NCI-H2171 treated with DMSO at 0.1 percent for 48 hours (cell line): ENCODE results near the gene GATC.
A peak's percentile ranks its signal among the peaks of the same experiment; 100 is the strongest.

Experiments used
- DNase-seq: peaks from one replicate; lab custom pipeline; 2025; lab: John Stamatoyannopoulos, UW

GATC gene, protein sequence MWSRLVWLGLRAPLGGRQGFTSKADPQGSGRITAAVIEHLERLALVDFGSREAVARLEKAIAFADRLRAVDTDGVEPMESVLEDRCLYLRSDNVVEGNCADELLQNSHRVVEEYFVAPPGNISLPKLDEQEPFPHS

DNA sequence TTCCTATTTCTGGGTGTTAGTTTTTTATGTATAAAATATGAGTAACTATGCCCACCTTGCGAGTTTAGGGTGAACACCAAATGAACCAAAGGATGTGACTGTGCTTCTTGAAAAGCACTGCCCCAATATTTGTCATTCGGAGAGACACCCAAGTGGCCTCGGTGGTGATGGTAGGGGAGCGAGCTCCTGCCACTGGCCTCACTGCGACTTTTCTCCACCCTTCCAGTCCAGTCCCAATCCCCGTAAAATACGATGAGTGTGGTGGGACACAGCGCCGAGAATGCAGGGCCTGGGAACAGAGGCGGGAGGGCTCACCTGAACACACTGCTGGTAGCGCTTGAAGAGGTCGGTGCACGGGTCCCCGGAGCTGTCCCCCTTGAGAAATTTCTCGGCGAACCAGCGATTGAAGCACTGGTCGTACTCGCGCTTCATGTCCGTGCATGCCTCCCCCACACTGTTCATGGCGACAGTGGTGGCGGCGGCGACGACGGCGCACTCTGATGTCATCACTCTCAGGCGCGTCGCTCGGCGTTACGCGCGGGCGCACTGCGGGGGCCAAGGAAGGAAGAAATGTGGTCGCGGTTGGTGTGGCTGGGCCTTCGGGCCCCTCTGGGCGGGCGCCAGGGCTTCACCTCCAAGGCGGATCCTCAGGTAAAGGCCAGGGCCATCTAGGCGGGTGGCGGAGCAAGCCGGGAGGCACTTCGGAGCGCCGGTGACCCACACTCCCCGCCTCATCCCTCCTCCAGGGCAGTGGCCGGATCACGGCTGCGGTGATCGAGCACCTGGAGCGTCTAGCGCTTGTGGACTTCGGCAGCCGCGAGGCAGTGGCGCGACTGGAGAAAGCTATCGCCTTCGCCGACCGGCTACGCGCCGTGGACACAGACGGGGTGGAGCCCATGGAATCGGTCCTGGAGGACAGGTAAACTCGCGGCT is at the start of gene GATC, which contains the start of gene TRIAP1:
Gene GATC, plus strand, starts transcription at position 534 of the 933 bp plus-strand sequence. Its CDS starts 37 bp downstream, at position 571.
Gene TRIAP1, minus strand, starts transcription at position 474 of the 933 bp plus-strand sequence. Its CDS starts 12 bp downstream, at position 462.
- DNase-seq, result peak; percentile 82

DNA sequence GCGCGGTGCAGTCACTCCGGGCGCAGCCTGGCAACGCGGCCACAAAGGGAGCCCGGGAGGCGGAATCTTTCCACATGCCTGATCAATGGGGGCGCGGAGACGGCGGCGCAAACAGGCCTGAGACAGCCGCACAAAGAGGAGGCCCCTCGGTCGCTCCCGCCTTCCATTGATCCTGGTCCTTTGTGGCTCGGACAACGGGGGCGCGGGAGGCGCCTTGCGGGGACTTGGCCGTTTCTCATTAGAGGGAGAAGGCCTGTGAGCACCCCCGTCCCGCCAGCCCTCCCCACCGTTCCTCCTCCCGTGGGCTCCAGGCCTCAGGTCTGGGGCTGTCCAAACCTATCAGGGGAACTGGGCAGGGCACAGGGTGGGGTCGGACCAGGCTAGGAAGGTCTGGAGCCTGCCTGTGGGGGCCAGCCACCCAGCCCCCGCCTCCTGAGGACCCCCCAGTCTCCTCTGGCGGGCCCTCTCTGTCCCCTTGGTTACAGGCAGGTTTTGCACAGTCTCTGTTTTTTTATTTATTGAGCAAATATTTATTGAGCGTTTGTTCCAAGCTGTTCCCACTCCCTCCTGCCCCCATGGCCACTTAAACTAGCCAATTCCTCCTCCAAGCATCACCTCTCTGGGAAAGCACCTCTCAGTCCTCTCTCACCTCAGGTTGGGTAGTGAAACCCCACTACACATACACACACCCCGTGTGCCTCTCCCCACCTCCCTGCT is 48.3 kb upstream of the GATC start:
- DNase-seq, result no peak

DNA sequence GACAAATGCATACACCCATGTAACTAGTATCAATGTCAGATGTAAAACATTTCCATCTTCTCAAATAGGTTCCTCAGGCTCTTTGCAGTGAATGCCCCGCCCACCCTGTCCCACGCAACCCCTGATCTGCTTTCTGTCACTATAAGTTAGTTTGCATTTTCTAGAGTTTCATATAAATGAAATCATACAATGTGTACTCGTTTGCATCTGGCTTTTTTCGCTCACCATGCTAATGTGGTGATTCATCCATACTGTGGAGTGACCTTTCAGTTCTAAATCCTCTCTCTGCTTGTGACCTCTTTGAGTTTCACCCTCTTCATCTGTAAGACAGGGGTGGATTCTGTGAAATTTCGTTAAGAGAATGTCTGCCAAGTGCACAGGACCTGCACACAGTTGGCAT is 46.7 kb upstream of the GATC start:
- no peak for DNase-seq

DNA sequence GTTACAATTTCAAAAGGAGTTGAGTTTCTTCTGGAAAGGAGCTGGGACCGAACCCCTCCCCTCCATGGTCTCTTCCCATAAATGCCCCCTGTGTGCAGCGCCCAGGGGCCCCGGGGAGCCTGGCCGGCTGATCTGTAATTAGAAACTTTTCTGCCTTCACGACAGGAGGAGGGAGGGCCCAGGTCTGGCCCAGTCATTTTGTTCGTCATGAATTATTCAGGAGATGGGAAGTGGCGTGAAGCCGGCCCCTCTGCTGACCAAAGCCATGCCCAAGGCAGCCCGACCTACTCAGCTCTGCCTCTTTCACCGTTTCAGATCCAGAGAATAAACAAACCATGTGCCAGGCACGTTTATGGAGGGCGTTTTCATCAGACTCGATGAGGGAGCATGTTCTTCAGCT is 44.0 kb upstream of the GATC start:
- DNase-seq, result no peak

DNA sequence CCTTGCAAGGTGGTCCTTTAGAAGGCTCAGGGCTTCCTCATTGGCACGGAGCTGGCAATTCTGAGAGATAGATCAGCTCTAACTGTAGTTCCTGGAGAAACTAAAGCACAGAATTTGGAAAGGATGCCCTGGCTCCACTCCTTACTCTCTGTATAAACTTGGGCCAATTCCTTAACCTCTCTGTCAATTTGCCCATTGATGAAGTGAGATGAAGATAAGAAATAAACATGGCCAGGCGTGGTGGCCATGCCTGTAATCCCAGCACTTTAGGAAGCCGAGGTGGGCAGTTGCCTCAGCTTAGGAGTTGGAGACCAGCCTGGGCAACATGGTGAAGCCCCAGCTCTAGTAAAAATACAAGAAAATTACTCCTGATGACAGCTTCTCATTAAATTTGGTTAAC is 42.4 kb upstream of the GATC start:
- DNase-seq, result no peak

DNA sequence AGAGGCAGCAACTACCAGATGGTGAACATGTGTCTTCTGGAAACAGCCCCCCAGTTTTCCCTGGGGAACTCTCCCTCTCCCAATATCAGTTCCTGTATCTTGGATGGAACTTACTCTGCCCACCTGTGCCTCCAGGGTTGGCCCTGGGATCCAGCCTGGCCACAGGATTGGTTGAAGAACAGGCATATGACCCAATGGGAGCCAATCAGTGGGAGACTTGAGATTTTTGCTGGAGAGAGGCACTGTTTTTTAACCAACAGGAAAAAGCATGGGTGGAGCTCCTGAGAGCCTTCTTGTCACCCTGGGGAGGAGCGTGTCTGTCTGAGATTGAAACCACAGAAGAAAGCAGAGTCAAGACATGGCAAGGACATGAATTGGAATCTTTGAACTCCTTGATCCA is 42.0 kb upstream of the GATC start:
- DNase-seq, result peak; percentile 93

DNA sequence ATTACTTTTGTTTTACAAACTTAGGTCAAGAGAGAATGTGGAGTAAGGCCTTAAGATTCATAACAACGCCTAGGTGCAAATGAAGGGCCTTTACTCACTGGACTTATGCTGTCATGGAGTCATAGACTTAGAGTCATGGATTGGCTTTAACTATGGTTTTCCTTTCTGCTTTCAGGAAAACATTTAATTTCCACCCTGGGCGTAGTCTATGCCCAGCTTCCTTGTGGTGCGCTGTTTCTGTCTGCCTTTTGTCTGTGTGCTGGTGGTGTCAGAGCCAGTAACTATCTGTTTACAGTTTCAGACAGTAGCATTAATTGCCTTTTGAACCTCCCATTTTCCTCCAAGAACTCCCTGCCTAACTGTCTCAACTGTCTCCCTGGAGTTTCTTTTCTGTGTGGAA is 40.2 kb upstream of the GATC start:
- no peak for DNase-seq

DNA sequence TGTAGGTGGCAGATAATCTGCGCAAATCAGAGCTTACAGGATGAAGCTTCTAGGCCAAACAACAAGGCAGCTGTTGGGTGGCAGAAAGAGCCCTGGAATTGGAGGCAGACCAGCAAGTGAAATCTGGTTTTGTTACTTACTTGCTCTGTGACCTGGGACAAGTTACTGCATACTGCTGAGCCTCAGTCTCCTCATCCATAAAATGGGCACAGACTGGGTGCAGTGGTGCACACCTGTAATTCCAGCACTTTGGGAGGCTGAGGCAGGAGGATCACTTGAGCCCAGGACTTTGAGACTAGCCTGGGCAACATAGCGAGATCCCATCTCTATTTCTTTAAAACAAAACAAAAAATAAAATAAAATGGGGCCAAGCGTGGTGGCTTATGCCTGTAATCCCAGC is 39.7 kb upstream of the GATC start:
- no peak for DNase-seq

DNA sequence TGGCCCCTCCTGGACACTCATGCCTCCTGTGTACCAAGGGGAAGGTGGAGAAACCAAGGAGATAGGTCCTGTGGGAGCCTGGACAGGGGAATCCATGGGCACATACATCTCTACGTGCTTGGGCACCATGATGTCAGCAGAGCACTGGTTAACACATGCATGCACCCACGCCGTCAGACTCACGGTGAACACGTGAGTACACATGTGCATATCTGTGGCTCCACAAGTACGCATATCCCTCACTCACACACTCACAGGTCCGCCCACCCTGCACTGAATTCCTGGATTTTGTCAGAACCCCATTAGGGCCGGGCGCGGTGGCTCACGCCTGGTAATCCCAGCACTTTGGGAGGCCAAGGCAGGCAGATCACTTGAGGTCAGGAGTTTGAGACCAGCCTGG is 37.5 kb upstream of the GATC start:
- no peak for DNase-seq

DNA sequence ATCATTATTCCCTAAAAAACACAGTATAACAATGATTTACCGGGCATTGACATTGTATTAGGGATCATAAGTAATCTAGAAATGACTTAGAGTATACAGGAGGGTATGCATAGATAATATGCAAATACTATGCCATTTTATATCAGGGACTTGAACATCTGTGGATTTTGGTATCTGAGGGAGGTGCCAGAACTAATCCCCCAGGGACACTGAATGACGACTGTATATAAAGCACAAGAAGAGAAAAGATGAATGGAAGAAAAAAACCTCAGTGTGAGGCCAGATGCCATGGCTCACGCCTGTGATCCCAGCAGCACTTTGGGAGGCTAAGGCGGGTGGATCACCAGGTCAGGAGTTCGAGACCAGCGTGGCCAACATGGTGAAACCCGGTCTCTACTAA is 33.8 kb upstream of the GATC start:
- DNase-seq, result peak; percentile 76

DNA sequence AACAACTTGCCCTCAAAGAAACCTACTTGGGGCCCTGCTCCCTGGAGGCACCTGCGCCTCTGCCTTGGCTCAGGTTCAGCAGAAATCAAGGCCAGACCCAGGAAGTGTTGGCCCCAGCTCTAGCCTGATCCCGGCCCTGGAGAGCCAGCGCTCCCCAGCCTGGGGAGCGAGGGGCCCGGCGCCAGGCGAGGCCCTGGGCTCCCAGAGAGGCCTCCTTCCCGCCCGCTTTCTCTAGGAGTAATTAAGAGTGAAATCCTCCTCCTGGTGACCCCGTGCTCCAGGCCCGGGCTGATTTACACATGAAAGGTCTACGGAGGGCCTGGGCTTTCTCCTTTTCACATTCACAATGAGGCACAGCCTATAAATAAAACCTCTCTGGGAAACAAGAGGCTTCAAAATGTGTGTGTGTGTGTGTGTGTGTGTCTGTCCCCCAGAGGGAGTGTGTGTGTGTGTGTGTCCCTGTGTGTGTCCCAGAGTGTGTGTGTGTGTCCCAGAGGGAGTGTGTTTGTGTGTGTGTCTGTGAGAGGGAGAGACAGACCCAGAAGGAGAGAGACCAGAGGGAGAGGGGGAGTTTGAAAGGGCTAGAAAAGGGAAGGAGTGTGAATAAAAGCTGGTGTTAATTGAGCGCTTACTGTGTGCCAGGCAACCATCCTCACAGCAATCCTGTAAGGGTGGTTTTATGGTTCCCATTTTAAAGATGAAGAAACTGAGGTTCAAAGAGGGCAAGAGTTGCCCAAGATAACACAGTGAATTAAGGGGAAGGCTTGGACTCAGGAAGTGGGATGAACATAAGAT is 32.1 kb upstream of the GATC start:
- no peak for DNase-seq

DNA sequence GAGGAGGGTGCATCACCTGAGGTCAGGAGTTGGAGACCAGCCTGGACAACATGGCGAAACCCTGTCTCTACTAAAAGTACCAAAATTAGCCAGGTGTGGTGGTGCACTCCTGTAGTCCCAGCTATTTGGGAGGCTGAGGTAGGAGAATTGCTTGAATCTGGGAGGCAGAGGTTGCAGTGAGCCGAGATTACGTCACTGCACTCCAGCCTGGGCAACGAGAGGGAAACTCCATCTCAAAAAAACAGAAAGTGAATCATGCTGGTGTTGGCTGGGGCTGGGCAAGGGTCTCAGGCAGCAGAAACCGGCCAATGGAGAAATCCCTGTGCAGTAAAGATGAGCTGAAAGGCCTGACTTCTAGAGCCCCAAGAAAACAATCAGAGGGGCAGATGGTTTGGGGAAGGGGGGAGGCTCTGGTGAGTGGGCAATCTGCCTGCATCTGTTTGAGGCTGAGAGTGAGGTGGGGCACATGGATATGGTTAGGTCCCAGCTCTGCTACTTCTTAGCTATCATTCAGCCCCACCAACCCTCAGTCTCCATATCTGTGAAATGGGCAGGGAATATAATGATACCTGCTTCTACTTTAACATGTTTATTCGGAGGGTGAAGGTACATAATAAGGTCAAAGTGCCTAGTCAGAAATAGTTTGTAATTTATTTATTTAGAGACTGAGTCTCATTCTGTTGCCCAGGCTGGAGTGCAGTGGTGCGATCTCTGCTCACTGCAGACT is 29.6 kb upstream of the GATC start:
- peak; percentile 66 for DNase-seq

DNA sequence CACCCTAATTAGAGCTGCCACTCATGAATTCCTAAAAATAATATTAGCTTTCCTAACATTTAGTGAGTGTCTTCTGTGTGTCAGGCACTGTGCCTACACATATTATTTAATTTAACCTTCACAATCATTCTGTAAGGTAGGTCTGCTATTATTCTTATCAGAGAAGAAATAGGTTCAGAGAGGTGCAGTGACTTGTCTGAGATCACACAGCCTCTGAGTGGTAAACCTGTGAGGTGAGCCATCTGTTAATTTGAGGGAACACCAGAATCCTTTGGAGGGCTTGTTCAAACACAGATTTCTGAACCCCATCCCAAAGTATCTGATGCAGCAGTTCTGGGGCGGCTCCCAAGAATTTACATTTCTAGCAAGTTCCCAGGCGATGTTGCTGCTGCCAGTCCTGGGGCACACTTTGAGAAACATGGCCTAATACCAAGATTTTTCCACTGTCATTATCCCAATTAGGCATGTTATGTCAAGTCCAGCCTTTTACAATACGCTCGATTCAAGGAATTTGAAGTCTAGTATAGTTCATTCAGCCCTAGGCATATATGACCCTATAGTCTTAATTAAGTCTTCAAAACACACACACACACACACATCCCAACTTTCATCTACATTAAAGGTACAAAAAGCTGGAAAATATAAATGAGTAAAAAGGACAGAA is 28.2 kb upstream of the GATC start:
- DNase-seq, result no peak

DNA sequence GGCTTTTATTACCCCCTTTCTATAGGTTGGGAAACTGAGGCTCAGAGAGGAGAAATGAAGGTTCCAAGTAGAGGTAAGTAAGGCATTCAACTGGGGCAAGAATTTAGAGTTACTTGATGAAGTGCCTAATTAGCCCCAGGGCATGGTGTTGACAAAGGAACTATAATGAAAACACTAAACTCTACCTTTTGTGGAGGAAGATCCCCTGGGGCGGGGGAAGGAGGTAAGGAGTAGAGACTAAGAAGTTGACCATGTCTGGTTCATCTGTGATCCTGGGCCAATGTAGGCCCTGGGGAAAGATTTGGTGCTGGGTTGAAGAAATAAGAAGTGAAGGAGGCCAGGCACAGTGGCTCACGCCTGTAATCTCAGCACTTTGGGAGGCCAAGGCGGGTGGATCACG is 24.5 kb upstream of the GATC start:
- no peak for DNase-seq

DNA sequence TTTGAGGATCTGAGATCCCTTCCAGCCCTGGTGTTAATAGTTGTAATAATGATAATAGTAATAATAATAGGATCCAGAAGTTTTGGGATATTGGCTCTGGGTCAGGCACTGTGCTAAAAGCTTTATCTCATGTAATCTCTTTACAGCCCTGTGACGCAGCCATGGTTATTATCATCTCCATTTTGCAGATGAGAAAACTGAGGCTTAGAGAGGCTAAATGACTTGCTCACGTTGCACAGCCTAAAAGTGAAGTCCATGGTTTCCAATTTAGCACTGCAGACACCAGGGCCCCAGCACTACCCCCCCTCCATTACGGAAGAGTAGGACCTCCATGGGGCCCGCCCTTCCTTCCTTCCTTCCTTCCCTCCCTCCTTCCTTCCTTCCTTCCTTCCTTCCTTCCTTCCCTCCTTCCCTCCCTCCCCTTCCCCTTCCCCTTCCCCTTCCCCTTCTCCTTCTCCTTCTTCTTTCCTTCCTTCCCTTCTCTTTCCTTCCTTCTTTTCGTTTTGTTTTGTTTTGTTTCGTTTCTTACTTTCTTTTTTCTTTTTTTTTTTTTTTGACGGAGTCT is 23.3 kb upstream of the GATC start:
- DNase-seq, result no peak

DNA sequence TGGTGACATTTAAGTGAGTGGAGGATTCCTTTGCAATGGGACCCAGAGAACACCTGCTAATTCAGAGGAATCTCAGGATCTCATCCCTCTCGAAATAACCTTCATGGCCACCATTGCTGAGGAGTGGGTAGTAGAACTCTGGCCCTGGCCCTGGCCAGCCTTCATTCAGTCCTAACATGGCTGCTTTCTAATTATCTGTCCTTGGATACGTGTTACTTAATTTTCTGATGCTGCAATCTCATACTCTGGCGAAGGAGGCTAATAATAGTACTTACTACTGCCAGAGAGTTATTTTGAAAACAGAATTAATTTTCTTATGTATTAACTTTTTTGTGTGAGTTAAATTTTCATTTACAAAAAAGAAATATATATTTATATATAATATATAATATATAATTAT is 20.4 kb upstream of the GATC start:
- DNase-seq, result no peak

DNA sequence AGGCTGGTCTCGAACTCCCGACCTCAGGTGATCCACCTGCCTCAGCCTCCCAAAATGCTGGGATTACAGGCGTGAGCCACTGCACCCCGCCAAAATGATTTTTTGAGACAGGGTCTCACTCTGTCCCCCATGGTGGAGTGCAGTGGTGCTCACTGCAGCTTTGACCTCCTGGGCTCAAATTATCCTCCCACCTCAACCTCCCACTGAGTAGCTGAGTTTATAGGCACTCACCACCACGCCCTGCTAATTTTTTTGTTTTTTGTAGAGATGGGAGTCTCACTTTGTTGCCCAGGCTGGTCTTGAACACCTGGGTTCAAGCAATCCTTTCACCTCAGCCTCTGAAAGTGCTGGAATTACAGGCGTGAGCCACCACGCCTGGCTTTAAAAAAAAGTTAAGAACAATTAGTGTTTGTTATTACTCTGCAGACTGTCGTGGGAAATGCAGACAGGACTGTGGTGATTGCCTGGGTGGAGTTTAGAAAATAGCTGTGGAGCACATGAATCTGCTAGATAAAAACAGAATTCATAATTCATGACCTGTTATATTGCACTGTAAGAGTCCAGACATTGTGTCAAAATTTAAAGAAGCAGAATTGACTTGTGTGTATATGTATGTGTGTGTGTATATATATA is 17.5 kb upstream of the GATC start:
- no peak for DNase-seq

DNA sequence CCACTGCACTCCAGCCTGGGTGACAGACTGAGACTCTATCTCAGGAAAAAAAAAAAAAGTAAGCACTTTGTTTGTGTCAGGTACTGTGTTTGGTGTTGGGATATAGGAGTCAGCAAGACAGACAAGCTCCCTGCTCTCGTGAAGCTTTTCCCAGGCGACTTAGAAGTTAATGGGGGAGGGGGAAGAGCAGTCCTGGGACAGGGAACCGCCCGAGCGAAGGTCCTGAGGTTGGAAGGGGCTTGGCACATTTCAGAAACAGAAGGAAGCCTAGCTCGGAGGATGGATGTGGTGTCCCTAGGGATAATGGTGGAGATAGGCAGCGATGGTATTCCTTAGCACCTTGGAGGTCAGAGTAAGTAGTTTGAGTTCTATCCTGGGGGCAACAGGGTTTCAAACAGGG is 16.9 kb upstream of the GATC start:
- no peak for DNase-seq

DNA sequence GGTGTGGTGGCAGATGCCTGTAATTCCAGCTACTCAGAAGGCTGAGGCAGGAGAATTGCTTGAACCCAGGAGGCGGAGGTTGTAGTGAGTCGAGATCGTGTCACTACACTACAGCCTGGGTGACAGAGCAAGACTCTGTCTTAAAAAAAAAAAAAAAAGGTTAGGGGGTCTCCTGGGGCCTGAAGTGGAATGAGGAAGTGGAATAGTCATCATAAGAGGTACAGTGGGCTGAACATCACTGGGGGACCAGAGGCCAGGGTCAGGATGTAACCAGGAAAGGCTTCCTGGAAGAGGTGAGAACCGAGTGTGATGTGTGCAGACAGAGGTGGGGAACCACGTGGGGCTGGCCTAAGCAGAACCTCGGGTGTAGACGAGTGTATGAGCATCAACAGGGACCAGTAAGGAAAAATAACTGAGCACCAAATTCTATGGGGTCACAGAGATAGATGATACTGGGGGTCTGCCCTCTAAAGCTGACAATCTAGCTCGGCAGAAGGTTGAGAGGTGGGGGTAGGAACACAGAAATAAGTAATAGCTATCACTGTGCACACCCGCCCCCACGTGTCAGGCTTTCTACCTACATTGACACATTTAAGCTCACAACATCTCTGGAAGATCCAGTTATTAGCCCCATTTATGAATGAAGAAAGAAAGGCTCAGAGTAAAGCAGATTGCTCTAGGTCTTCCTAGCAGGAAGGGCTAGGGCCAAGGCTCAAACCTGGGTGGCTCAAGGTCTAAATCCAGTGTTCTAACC is 13.3 kb upstream of the GATC start:
- no peak for DNase-seq
